H1 (cell line): ENCODE measurements around the gene RGL2. TPM values are rescaled to one million over a fixed set of nuclear protein-coding genes. Genes with fewer than 3 reads are reported as not detected.

ENCODE experiments used
- BRCA1 ChIP-seq: IDR thresholded peaks from 2 replicates; pipeline ENCODE4 v1.6.1; 2012; ENCODE audit warnings: low read depth, low read length, improper control_type of control experiment
- CBX8 ChIP-seq: fragments of 300-800, 300-1000 bp; sonication (generic); IDR thresholded peaks from 2 replicates; pipeline ENCODE4 v1.7.1; 2016; ENCODE audit warnings: low read depth, low read length, borderline replicate concordance
- CEBPB ChIP-seq: IDR thresholded peaks from 2 replicates; pipeline ENCODE4 v1.6.1; 2012; ENCODE audit warnings: low read depth, low read length
- CHD1 ChIP-seq: IDR thresholded peaks from 2 replicates; pipeline ENCODE4 v1.6.1; 2012; ENCODE audit warnings: low read depth, low read length, improper control_type of control experiment
- JUN ChIP-seq: IDR thresholded peaks from 2 replicates; pipeline ENCODE4 v1.6.1; 2011; ENCODE audit warnings: low read depth, mild to moderate bottlenecking, improper control_type of control experiment, low read length
- KDM4A ChIP-seq: IDR thresholded peaks from one replicate; pipeline ENCODE4 v1.7.1; 2012; ENCODE audit warnings: low read depth, mild to moderate bottlenecking, moderate library complexity, low read length, inconsistent platforms; ENCODE audit not compliant: severe bottlenecking
- MAFK ChIP-seq: IDR thresholded peaks from 2 replicates; pipeline ENCODE4 v1.6.1; 2012; ENCODE audit warnings: low read depth, mild to moderate bottlenecking, improper control_type of control experiment, low read length
- RXRA ChIP-seq: IDR thresholded peaks from 2 replicates; pipeline ENCODE4 v1.6.1; 2011; ENCODE audit warnings: low read depth, mild to moderate bottlenecking, low read length, moderate library complexity; ENCODE audit not compliant: insufficient read depth
- SIRT6 ChIP-seq: IDR thresholded peaks from one replicate; pipeline ENCODE4 v1.7.1; 2012; ENCODE audit warnings: low read length, inconsistent platforms
- SP2 ChIP-seq: IDR thresholded peaks from 2 replicates; pipeline ENCODE4 v1.6.1; 2012; ENCODE audit warnings: mild to moderate bottlenecking, low read length, inconsistent platforms
- TAF1 ChIP-seq: IDR thresholded peaks from 2 replicates; pipeline ENCODE4 v1.6.1; 2011; ENCODE audit warnings: mild to moderate bottlenecking, low read depth, low read length
- TCF12 ChIP-seq: IDR thresholded peaks from 2 replicates; pipeline ENCODE4 v1.6.1; 2011; ENCODE audit warnings: low read depth, mild to moderate bottlenecking, low read length
- polyA plus RNA-seq, 7 experiments: library from polyadenylated mRNA; depleted of rRNA in 3 of 7; stranded (reverse) in 5 of 7; unstranded in 2 of 7; fragments of >200 nt in 5 of 7; fragments of 200-250 nt in 2 of 7; gene quantifications; 1 replicate in 5 of 7; 2 replicates in 1 of 7; 4 replicates in 1 of 7; pipeline versions ENCODE4 v1.2.1 to v1.2.3, GENCODE V29; 2011 to 2013; ENCODE audit warnings: missing spikeins in 2 of 7, mixed read lengths in 2 of 7
- total RNA-seq: library from RNA; stranded (reverse); fragmentation: NEBNext Ultra II Directional; extraction: Animal tissue kit (Norgen Biotek cat#: 25700); gene quantifications from 2 replicates; pipeline ENCODE4 v1.2.1, GENCODE V29; 2021
- TF ChIP-seq, protein P1 (sequence below): IDR thresholded peaks from 2 replicates; pipeline ENCODE4 v1.6.1; 2012; ENCODE audit warnings: low read length, inconsistent platforms

Gene RGL2
- total and polyA plus RNA-seq, 2 of the 8 experiments (the other 6 are each of a cell fraction or from before 2014, with no cell fraction given), result 58.1 to 80.3 TPM

GRCh38 chr6:33248932-33249731 is 49.6 kb downstream of the RGL2 start (continued):
- TF ChIP-seq, protein P1, sequence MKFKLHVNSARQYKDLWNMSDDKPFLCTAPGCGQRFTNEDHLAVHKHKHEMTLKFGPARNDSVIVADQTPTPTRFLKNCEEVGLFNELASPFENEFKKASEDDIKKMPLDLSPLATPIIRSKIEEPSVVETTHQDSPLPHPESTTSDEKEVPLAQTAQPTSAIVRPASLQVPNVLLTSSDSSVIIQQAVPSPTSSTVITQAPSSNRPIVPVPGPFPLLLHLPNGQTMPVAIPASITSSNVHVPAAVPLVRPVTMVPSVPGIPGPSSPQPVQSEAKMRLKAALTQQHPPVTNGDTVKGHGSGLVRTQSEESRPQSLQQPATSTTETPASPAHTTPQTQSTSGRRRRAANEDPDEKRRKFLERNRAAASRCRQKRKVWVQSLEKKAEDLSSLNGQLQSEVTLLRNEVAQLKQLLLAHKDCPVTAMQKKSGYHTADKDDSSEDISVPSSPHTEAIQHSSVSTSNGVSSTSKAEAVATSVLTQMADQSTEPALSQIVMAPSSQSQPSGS, result no peak
- no peak for TF ChIP-seq CEBPB
- peak; percentile 77 for TF ChIP-seq KDM4A
- TF ChIP-seq RXRA, result no peak
- no peak for TF ChIP-seq TCF12
- peak; percentile 7; the same call in 1 of the 2 replicates for TF ChIP-seq MAFK
- TF ChIP-seq TAF1, result peak; percentile 36; the same call in 1 of the 2 replicates
- TF ChIP-seq JUN, result no peak
- TF ChIP-seq SIRT6, result no peak
- no peak for TF ChIP-seq CHD1
- TF ChIP-seq CBX8, result no peak
- no peak for TF ChIP-seq BRCA1
- TF ChIP-seq SP2, result peak; percentile 19; the same call in 1 of the 2 replicates
